Upper lobe of left lung (tissue), 6 donors: ENCODE data around the gene PLAAT3. TPM values are rescaled to one million over a fixed set of nuclear protein-coding genes. Genes with fewer than 3 reads are reported as not detected.
"Not testable (repeated sequence)": the region's sequence is repeated elsewhere in the genome, so short reads cannot be mapped to it uniquely, and the experiment has no call there.

Experiments used
- ATAC-seq, 2 donors: fragments of 200-7000 bp; cut with Tn5 transposase; one replicate each; pipeline ENCODE4 v1.9.1; 2022; ENCODE audit warnings: mild to moderate bottlenecking in 2 of 2, moderate library complexity in 2 of 2; ENCODE audit not compliant: low FRiP score in 2 of 2
- DNase-seq, 2 donors: peaks; one replicate each; pipeline ENCODE4 v3.0.0-alpha.2; 2019 to 2020
- H3K27ac ChIP-seq, 4 donors: fragments of 200-600 bp; sonication (generic); one replicate each; pipeline ENCODE4 v1.5.1; 2016 to 2019
- H3K27me3 ChIP-seq, 4 donors: fragments of 200-600 bp; sonication (generic); one replicate each; pipeline ENCODE4 v1.5.1; 2017 to 2019
- H3K36me3 ChIP-seq, 4 donors: fragments of 200-600 bp; sonication (generic); one replicate each; pipeline ENCODE4 v1.5.1; 2016 to 2019
- H3K4me1 ChIP-seq, 4 donors: fragments of 200-600 bp; sonication (generic); one replicate each; pipeline ENCODE4 v1.5.1; 2018 to 2019
- H3K4me3 ChIP-seq, 4 donors: fragments of 200-600 bp; sonication (generic); one replicate each; pipeline ENCODE4 v1.5.1; 2017 to 2019; ENCODE audit warnings: mild to moderate bottlenecking in 2 of 4, moderate library complexity in 1 of 4
- H3K9me3 ChIP-seq, 4 donors: fragments of 200-600 bp; sonication (generic); one replicate each; pipeline ENCODE4 v1.5.1; 2018 to 2019
- EP300 ChIP-seq, 4 donors: sonication (generic); formaldehyde crosslinking; IDR thresholded peaks; one replicate each; pipeline ENCODE4 v1.5.1; 2017; ENCODE audit warnings: antibody characterized with exemption in 4 of 4, control low read depth in 2 of 4
- POLR2A ChIP-seq, 4 donors: fragments of 450-650 bp; IDR thresholded peaks; one replicate each; pipeline ENCODE4 v1.5.1; 2016 to 2017; ENCODE audit warnings: antibody characterized with exemption in 4 of 4, mild to moderate bottlenecking in 2 of 4
- POLR2AphosphoS5 ChIP-seq, 2 donors: sonication (generic); formaldehyde crosslinking; IDR thresholded peaks; one replicate each; pipeline ENCODE4 v1.5.1; 2017; ENCODE audit warnings: antibody characterized with exemption in 2 of 2
- WGBS, 2 donors: methylation state at CpG; one replicate each; pipeline ENCODE4 v1.1.5; 2017 to 2018; 5-methylcytosine and 5-hydroxymethylcytosine counted together
- total RNA-seq, 6 donors: library from RNA; depleted of rRNA in 4 of 6; stranded (reverse); fragments of >200 nt in 4 of 6; gene quantifications; one replicate each; pipeline versions ENCODE4 v1.1.0 to v1.2.1, GENCODE V29; 2016 to 2021
- TF ChIP-seq, protein P1 (sequence below), 6 experiments: fragments of 450-650 bp in 4 of 6; fragments of 200-600 bp in 2 of 6; sonication (generic) in 2 of 6; IDR thresholded peaks; one replicate each; pipeline ENCODE4 v1.5.1; 2016 to 2019; ENCODE audit warnings: antibody characterized with exemption in 6 of 6
- donor health status: DM: no; HTN: no; CAD: no; lungs with moderate emphysema.
- donor health status: DM: no; HTN: yes; CAD: no; lungs with severe emphysema.

PLAAT3 gene
- total RNA-seq, 6 donors from 2014 or later = 36.7 to 128 (median 89.5) TPM

DNA sequence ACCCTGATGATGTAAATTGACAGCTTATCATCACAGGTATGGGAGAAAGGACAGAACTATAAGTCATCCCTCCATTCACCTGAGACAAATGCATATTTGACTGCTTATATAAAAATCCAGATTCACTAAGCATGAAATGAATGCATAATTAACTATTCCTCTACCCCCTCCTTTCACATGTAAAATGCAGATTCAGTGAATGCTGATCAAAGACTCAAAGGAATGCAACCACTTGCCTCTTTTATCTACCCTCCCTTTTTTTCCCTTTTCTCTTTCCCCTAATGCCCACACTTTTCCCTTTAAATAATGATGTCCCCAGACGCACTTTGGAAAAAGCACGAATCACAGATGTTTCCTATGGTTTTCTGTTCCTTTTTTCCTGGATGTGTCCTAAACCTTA is 82.1 kb downstream of the PLAAT3 start:
- no peak for TF ChIP-seq POLR2AphosphoS5 (IDR thresholded peaks at IDR 0.05)
- TF ChIP-seq, protein P1, sequence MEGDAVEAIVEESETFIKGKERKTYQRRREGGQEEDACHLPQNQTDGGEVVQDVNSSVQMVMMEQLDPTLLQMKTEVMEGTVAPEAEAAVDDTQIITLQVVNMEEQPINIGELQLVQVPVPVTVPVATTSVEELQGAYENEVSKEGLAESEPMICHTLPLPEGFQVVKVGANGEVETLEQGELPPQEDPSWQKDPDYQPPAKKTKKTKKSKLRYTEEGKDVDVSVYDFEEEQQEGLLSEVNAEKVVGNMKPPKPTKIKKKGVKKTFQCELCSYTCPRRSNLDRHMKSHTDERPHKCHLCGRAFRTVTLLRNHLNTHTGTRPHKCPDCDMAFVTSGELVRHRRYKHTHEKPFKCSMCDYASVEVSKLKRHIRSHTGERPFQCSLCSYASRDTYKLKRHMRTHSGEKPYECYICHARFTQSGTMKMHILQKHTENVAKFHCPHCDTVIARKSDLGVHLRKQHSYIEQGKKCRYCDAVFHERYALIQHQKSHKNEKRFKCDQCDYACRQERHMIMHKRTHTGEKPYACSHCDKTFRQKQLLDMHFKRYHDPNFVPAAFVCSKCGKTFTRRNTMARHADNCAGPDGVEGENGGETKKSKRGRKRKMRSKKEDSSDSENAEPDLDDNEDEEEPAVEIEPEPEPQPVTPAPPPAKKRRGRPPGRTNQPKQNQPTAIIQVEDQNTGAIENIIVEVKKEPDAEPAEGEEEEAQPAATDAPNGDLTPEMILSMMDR (IDR thresholded peaks at IDR 0.05) = no peak
- Histone ChIP-seq H3K4me1 (peaks cover 26 to 46% (median 32%) of the 10 kb centered on the region in 4 donors), H3K4me3 (no peak overlapping the region), H3K9me3 (no peaks in the 10 kb centered on the region), H3K27ac (peak overlapping the region; percentile 75 to 83 (median 81)), H3K36me3 (no peaks in the 10 kb centered on the region), H3K27me3 (no peaks in the 10 kb centered on the region)
- 70 to 82% methylated on average over 2 of the region's 2 CpGs for WGBS, 2 donors
- no peak for DNase-seq
- no peak for ATAC-seq

DNA sequence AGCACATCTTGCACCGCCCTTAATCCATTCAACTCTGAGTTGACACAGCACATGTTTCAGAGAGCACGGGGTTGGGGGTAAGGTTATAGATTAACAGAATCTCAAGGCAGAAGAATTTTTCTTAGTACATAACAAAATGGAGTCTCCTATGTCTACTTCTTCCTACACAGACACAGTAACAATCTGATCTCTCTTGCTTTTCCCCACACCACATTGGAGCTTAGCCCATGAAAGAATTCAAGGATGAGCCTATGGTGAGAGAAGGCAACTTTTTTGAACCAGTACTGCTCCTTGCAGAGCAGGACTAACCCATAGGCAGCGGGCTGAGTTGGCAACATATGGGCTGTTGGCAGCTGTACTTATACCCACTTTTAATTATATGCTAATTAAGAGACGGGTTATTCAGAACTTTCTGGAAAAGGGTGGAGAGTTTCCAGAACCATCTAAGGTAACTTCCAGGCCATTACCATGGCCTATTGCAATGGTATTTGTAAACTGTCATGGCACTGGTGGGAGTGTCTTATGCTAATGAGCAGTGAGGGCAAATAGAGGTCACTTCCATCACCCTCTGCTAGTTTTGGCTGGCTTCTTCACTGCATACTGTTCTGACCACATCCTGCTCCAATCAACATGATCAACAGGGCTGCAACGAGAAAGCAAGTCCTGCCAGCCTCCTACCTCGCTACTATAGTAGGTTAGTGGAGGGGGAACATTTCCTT is 83.0 kb downstream of the PLAAT3 start:
- H3K36me3 ChIP-seq, H3K27me3 ChIP-seq, H3K9me3 ChIP-seq, H3K4me3 ChIP-seq: not testable (repeated sequence)
- DNase-seq (peak in 1 of 2 donors; percentile 80), ATAC-seq (peak; percentile 71 to 96)
- H3K27ac ChIP-seq = peak overlapping the region; percentile 75 to 83 (median 81)
- peak in 1 of 4 donors; percentile 19 for TF ChIP-seq EP300 (IDR thresholded peaks at IDR 0.05)
- TF ChIP-seq POLR2AphosphoS5 (IDR thresholded peaks at IDR 0.05) = peak in 1 of 2 donors; percentile 55
- WGBS, 2 donors = 42 to 59% methylated on average over 4 to 5 of the region's 6 CpGs
- H3K4me1 ChIP-seq = peaks cover 22 to 37% (median 29%) of the 10 kb centered on the region in 4 donors

DNA sequence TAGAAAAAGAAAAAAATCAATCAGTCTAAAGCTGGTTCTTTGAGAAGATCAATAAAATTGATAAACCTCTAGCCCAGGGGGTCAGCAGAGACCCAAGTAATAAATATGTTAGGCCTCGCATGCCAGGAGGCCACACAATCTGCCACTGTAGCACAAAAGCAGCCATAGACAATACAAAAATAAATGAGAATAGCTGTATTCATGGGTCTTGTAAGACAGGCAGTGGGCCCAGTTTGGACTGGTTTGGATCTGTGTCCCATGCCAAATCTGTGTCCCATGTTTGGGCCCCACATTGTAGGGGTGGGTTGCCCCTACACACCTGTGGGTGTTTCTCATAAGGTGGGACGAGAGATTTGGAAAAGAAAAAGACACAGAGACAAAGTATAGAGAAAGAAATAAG is 84.2 kb downstream of the PLAAT3 start:
- Histone ChIP-seq H3K36me3 (no peaks in the 10 kb centered on the region), H3K27ac (peak overlapping the region in 3 of 4 donors; percentile 42 to 76 (median 71)), H3K4me1 (peaks cover 14 to 28% (median 22%) of the 10 kb centered on the region in 4 donors), H3K27me3 (no peaks in the 10 kb centered on the region), H3K4me3 (no peak overlapping the region), H3K9me3 (no peaks in the 10 kb centered on the region)
- DNase-seq = no peak
- TF ChIP-seq POLR2A (IDR thresholded peaks at IDR 0.05) (no peak), POLR2AphosphoS5 (IDR thresholded peaks at IDR 0.05) (no peak), EP300 (IDR thresholded peaks at IDR 0.05) (no peak)
- TF ChIP-seq, protein P1 (IDR thresholded peaks at IDR 0.05) = no peak
- no peak for ATAC-seq
- WGBS, 2 donors = 88 to 100% methylated on average over 2 of the region's 2 CpGs

GRCh38 chr11:63529373-63529772 is 84.9 kb downstream of the PLAAT3 start:
- not testable (repeated sequence) for H3K27me3 ChIP-seq, ATAC-seq, H3K36me3 ChIP-seq, H3K4me3 ChIP-seq, DNase-seq, H3K9me3 ChIP-seq
- 75 to 86% methylated on average over 6 of the region's 6 CpGs for WGBS, 2 donors
- peaks cover 10 to 28% (median 21%) of the 10 kb centered on the region in 4 donors for H3K4me1 ChIP-seq
- H3K27ac ChIP-seq = peak overlapping the region; percentile 42 to 76 (median 63)

GRCh38 chr11:63528729-63529278 is 85.4 kb downstream of the PLAAT3 start:
- H3K36me3 ChIP-seq, H3K9me3 ChIP-seq, H3K4me3 ChIP-seq, DNase-seq, H3K27me3 ChIP-seq, ATAC-seq: not testable (repeated sequence)
- 73 to 81% methylated on average over 1 of the region's 3 CpGs for WGBS, 2 donors
- H3K4me1 ChIP-seq = peaks cover 10 to 28% (median 21%) of the 10 kb centered on the region in 4 donors
- peak overlapping the region; percentile 42 to 76 (median 63) for H3K27ac ChIP-seq

DNA sequence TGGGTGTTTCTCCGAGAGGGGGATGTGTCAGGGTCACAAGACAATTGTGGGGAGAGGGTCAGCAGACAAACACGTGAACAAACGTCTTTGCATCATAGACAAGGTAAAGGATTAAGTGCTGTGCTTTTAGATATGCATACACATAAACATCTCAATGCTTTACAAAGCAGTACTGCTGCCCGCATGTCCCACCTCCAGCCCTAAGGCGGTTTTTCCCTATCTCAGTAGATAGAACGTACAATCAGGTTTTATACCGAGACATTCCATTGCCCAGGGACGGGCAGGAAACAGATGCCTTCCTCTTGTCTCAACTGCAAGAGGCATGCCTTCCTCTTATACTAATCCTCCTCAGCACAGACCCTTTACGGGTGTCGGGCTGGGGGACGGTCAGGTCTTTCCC is 86.1 kb downstream of the PLAAT3 start:
- H3K27me3 ChIP-seq, DNase-seq, H3K36me3 ChIP-seq, H3K4me3 ChIP-seq, ATAC-seq, H3K9me3 ChIP-seq: not testable (repeated sequence)
- H3K27ac ChIP-seq = peak overlapping the region; percentile 25 to 70 (median 40)
- 32 to 39% methylated on average over 3 to 7 of the region's 11 CpGs for WGBS, 2 donors
- peaks cover 10 to 28% (median 21%) of the 10 kb centered on the region in 4 donors for H3K4me1 ChIP-seq

DNA sequence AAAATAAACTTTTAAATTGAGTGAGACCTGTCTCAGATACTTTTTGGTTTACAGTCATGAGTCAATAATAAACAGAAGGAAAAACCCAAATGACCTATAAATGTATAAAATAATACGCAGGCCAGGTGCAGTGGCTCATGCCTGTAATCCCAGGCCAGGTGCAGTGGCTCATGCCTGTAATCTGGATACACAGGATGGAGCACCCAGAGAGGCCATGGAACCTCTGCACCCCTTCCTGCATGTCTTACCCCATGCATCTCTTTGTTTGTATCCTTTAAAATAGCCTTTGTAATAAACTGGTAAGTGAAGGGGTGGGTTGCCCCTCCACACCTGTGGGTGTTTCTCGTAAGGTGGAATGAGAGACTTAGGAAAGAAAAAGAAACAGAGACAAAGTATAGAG is 86.6 kb downstream of the PLAAT3 start:
- 86 to 88% methylated on average over 2 of the region's 2 CpGs for WGBS, 2 donors
- TF ChIP-seq, protein P1 (IDR thresholded peaks at IDR 0.05) = no peak
- TF ChIP-seq POLR2AphosphoS5 (IDR thresholded peaks at IDR 0.05) (no peak), EP300 (IDR thresholded peaks at IDR 0.05) (no peak), POLR2A (IDR thresholded peaks at IDR 0.05) (no peak)
- H3K4me3 ChIP-seq = no peak overlapping the region
- peaks cover 10 to 28% (median 21%) of the 10 kb centered on the region in 4 donors for H3K4me1 ChIP-seq
- H3K27me3 ChIP-seq = no peaks in the 10 kb centered on the region
- H3K36me3 ChIP-seq = no peaks in the 10 kb centered on the region
- DNase-seq (no peak), ATAC-seq (no peak)
- peak overlapping the region; percentile 25 to 70 (median 40) for H3K27ac ChIP-seq
- peaks cover 0 to 7% (median 2%) of the 10 kb centered on the region in 4 donors for H3K9me3 ChIP-seq
